Fibroblast of the conjunctiva (primary cell): Measurements from ENCODE around the gene MALT1.
"Not testable (repeated sequence)": the region's sequence is repeated elsewhere in the genome, so short reads cannot be mapped to it uniquely, and the experiment has no call there.

Experiments
- DNase-seq: peaks from one replicate; pipeline ENCODE4 v3.0.0-alpha.2; 2010; ENCODE audit warnings: low read depth

MALT1 gene

DNA sequence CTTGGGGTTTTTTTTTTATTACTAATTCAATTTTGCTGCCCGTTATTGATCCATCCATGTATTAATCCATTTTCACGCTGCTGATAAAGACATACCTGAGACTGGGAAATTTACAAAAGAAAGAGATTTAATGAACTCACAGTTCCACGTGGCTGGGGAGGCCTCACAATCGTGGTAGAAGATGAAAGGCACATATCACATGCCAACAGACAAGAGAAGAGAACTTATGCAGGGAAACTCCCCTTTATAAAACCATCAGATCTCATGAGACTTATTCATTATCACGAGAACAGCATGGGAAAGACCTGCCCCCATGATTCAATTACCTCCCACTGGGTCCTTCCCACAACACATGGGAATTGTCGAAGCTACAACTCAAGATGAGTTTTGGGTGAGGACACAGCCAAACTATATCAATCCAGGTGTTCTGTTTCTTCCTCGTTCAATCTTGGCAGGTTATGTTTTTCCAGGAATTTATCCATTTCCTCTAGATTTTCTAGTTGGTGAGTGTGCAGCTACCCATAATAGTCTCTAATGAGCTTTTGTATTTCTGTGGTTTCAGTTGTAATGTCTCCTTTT is 18.0 kb upstream of the MALT1 start:
- DNase-seq, result not testable (repeated sequence)

GRCh38 chr18:58653814-58654509 is 17.3 kb upstream of the MALT1 start:
- no peak for DNase-seq

- DNase-seq, result no peak
Measured at GRCh38 chr18:58654896-58655614, 16.2 kb upstream of the MALT1 start.

DNA sequence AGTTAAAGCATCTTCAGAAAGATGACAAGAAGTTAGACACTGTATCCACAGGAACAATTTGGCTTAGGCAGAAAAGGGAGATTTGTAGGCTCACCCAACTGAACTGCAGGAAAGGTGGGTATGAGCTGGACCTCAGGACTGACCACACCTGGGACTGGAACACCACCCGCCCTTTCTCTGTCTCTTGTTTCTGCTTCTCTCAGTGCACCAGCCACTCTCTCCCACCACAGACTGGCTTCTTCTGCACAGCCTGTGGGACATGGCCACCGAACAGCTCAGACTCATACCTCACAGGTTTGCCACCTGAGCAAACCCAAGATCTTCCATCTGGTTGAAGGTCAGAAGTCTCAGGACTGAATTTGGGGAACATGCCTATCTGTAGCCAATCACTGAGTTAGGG is 14.2 kb upstream of the MALT1 start:
- no peak for DNase-seq

GRCh38 chr18:58657494-58657893 is 13.8 kb upstream of the MALT1 start:
- DNase-seq, result no peak

DNA sequence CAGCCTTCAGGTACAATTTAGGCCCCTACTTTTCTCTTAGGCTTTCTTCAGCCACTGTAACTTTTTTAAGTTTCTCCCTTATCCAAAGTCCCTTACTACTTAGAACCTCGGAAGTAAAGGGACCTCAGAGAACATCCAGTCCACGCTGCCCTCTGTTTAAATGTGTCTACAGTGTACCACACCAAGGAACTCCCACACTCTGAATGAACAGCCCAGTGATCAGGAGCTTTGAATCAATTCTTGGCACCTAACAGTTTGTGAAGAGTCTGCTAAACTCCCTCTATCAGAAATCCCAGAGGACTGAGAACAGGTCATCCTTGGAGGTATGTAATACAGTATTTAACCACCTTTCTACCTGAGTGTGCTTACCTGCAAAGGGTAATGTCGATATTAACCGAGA is 11.6 kb upstream of the MALT1 start:
- DNase-seq, result no peak

- no peak for DNase-seq
Measured at GRCh38 chr18:58660915-58661314, 10.3 kb upstream of the MALT1 start.

- DNase-seq, result no peak
Measured at GRCh38 chr18:58661423-58661822, 9.8 kb upstream of the MALT1 start.

- no peak for DNase-seq
Measured at GRCh38 chr18:58662118-58662517, 9.1 kb upstream of the MALT1 start.

GRCh38 chr18:58666176-58666575 is 5.1 kb upstream of the MALT1 start:
- no peak for DNase-seq

GRCh38 chr18:58668211-58668610 is 3.1 kb upstream of the MALT1 start:
- no peak for DNase-seq

DNA sequence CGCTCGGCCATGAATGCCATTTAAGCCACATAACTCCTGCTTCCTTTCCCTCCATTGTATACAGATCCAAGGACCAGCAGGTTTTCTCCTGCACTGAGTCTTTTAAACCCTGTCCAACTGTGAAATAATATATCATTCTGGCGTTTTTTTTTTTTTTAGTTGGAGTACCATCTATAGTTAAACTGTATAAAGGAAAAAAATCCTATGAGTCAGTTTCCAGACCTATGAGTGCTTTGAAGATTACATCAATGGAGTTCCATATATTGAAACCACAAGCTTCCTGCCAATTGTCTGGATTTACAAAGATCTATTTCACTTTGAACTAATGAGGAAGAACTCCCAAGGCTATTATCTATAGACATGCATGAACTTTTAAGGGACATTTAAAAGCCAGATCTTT is 2.4 kb upstream of the MALT1 start:
- DNase-seq, result no peak

DNA sequence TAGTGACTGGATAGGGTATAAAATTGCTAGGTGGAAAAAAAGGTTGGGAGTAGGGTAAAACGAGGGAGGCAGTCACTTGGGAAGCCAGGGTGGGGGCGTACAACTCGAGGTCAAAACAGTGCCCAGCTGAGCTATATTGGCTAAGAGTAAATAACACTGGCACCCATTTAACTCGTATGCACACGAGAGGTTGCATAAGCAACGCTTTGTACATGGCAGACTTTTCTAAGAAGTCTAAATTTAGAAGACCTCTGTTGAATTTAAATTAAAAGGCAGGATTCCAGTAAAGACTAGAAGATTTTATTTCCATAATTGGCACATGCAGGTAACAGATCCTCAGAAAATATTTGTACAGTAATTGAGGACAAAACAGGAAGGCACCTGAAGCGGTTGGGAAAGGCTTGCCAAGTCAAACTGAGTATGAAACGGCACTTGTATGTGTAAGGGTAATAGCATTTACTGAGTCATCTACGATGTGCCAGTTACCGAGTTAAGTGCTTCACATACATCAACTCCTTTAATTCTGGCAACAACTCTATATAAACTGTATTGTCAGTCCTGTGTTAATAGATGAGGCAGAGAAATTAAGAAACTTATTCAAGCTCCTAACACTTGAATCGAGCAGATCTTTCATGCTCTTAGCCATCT is 1.4 kb upstream of the MALT1 start:
- no peak for DNase-seq

DNA sequence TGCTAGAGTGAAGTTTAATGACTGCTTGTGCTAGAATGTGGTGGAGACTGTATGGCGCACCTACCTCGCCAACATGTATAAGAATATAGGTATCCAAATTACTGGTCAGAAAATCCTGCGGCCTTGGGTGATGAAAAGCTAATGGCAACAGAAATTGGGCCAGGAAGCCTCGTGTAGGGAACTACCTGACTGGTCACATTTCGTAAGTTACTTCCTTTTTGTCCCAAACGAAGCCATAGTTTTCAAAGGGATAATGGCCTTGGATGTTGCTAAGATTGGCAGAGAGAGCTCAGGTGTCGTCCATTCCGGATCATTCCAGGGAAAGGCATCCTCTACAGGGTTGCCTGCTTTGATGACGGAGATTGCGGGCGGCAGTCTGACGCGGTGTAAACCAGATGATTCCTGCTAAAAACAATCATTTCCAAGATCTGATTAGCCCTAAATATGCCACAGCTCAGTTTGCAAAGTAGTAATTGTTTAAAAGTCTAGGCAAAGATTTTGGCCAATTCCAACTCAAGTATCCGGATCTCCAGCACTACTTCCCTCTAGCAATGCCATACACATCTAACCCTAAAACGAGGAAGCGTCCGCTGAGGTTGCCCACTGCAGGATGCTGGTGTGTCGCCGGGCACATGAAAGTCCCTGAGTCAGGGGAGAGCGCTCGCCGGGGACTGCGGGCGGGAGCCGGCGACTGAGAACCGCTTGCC is 708 bp upstream of the MALT1 start:
- DNase-seq, result no peak

DNA sequence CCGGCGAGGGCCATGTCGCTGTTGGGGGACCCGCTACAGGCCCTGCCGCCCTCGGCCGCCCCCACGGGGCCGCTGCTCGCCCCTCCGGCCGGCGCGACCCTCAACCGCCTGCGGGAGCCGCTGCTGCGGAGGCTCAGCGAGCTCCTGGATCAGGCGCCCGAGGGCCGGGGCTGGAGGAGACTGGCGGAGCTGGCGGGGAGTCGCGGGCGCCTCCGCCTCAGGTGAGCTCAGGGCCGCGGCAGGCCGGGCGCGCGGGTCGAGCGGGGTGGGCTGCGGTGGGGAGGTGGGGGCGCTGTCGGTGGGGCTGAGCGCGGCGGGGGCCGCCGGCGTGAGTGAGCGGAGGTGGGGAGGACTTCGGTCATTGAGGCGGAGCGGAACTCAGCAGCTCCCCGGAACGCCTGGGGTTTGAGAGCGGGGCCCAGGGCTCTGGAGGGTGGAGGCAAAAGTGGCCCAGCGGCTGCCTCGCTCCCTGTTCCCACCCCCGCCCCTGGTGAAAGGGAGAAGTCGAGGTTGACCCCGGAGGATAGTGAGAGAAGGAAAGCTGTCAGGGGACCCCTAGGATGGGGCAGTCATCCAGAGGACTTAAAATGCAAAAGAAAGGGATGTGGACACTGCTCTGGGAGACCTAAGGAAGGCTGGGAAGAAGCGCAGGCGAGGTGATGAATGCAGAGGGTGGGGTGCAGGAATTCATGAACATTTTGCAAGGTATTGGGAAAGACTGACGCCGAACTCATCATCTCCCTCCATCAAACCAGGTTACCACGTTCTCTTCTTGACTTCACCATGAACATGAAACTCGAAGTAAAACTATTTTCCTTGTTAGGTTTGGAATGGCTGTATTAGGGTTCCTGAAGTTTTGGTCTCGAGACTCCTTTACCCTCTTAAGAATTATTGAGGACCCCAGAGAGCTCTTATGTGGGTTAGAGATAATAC is 633 bp downstream of the MALT1 start:
- DNase-seq, result no peak

DNA sequence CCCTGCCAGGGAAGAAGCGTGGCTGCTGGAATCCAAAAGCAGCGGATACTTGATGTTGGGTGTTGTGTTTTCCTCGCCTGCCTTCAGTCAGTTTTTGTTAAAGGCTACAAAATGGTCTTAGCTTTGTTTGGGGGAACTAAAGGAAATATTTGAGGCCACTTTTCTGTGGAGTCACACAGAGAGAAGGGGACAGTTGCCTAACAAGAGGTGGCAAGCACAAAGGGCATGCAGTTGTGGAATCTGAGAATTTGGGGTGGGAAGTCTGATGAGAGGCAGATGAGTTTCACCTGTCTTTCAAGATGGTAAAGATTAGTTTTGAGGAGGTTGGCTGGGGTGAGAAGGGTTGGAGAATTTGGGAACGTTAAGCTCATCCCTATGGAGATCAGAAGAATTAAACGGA is 2.9 kb downstream of the MALT1 start:
- no peak for DNase-seq

- DNase-seq, result no peak
Measured at GRCh38 chr18:58674863-58675472, 3.7 kb downstream of the MALT1 start.

DNA sequence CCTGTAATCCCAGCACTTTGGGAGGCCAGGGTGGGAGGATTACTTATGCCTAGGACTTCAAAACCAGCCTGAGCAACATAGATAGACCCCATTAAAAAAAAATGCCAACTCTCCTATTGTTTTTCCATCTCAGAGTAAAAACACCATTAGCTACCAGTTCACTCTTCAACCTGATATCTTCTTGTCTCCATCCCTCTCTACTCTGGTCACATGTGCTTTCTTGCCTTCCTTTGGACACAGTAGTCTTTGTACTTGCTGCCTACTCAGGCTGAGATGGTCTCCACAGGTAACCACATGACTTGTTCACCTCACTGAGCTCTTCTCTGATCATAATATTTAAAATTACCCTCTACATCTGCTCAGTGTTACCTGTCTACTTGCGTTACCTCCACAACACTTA is 5.0 kb downstream of the MALT1 start:
- no peak for DNase-seq

GRCh38 chr18:58682429-58683069 is 11.3 kb downstream of the MALT1 start:
- peak; percentile 85 for DNase-seq

DNA sequence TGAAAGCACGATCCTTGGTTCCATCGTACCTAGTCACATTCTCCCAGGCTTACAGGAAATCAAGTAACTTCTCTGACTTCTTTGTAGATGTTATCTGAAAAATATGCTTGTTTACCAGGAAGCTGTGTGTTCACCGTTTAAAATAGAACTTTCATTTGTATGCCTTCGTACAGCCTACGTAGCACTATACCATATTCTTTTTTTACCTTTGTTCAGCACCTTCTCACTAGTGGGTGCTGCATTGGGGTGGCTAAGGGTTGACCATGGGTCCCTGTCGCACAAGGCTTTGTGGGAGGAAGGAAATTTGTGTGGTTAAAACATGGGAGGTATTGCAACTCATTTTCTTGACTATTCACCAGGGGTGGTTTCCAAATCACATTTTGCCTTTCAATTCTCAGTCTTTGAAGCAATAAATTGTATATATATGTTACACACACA is 16.6 kb downstream of the MALT1 start:
- no peak for DNase-seq
